ENCODE measurements around the gene PAPLN. TPM values are rescaled to one million over a fixed set of nuclear protein-coding genes. Genes with fewer than 3 reads are reported as not detected.

The PAPLN gene
- total RNA-seq, 1 donor from 2014 or later, result 58.0 TPM

GRCh38 chr14:73227812-73228781, 9.2 kb upstream of the PAPLN start:
- peak; percentile 74 for DNase-seq (ENCODE audit: extremely low read depth, low read depth, low spot score)

- DNase-seq (ENCODE audit: extremely low read depth, low read depth, low spot score), result no peak
Measured at GRCh38 chr14:73230051-73230450, 7.3 kb upstream of the PAPLN start.

DNA sequence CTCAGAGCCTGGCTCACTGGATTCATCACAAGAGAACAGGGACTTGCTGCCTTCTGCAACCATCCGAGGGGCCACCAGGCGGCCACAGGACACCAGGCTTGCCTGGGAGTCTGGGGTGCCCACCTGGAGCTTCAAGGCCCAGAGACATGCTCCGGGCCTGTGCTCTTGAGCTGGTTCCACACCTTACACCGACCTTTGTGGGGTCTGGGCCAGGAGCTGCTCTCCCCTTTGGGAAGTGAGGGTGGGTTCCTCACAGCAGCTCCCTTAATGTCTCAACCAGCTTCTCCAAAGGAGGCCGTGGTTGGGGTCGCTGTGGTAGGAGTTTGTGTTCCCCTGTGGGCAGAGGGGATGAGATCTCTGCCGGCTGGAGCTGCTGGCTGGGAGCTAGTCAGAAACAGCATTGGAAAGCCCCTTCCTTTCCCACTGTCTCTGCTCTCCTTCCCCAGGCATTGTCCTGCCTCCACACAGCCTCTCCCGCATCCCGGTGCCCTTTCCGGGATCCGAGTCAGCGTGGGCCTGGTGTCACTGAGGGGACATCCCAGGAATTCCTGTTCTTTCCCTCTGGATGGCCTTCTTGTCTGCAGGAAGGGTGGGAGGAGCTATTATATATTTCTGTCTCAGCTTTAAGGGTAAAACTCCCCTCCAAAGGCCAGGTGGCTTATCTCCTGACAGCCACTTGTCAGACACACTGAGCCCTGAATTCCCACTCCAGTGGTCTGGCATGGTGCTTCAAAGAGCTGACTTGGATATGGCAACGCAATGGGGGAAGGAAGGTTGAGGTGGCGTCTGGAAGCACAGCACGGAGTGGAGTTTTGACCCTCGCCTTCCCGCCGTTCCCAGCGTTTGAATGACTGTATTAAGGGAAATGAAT, 5.1 kb upstream of the PAPLN start:
- DNase-seq (ENCODE audit: extremely low read depth, low read depth, low spot score), result no peak

GRCh38 chr14:73232984-73233383, 4.3 kb upstream of the PAPLN start:
- DNase-seq (ENCODE audit: extremely low read depth, low read depth, low spot score), result no peak

GRCh38 chr14:73233564-73233963, 3.7 kb upstream of the PAPLN start:
- no peak for DNase-seq (ENCODE audit: extremely low read depth, low read depth, low spot score)

- no peak for DNase-seq (ENCODE audit: extremely low read depth, low read depth, low spot score)
Measured at GRCh38 chr14:73234029-73234428, 3.3 kb upstream of the PAPLN start.

DNA sequence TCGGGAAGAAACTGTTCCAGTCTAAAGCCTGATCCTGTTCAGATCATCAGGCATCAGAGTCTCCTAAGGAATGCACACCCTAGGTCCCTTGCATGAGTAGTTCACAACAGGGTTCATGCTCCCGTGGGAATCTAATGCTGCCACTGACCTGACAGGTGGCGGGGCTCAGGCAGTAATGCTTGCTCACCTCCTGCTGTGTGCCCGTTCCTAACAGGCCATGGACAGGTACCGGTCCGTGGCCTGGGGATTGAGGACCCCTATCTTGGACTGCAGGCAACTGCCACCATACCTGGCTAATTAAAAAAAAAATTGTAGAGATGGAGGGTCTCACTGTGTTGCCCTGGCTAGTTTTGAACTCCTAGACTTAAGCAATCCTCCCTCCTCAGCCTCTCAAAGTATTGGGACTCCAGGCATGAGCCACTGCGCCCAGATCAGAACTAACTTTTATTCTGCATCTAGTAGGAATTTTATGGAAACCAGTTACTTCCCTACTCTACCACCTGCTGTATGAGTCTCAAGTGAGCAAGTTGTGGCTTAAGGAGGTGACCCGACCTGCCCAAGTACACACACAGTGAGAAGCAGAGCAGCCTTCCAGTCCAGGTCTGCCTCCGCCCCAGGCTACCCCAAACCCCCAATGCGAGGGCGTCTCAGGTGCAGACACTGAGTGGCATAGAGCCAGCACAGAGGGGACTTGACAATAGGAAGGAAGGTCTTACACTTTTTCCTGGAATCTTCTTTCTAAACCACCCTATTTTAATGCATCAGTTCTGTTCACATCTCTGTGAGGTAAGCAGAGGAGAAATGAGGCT, 2.5 kb upstream of the PAPLN start:
- no peak for DNase-seq (ENCODE audit: extremely low read depth, low read depth, low spot score)

GRCh38 chr14:73235531-73236155, 1.7 kb upstream of the PAPLN start:
- DNase-seq (ENCODE audit: extremely low read depth, low read depth, low spot score), result no peak

DNA sequence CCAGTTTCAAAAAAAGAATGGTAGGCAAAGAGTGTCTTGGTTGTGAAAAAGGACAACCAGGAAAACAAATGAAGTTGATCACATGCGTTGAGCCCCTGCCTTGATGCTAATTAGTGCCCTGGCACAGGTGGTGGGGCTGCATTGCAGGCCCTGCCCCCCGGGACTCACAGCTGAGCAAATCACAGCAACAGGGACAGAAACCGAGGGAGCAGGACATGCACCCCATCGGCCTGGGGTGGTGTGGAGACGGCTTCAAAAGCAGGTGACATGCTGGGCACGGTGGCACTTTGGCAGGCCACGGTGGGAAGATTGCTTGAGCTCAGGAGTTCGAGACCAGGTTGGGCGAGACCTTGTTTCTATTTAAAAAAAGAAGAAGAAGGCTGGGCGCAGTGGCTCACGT, 1.1 kb upstream of the PAPLN start:
- DNase-seq (ENCODE audit: extremely low read depth, low read depth, low spot score), result no peak

DNA sequence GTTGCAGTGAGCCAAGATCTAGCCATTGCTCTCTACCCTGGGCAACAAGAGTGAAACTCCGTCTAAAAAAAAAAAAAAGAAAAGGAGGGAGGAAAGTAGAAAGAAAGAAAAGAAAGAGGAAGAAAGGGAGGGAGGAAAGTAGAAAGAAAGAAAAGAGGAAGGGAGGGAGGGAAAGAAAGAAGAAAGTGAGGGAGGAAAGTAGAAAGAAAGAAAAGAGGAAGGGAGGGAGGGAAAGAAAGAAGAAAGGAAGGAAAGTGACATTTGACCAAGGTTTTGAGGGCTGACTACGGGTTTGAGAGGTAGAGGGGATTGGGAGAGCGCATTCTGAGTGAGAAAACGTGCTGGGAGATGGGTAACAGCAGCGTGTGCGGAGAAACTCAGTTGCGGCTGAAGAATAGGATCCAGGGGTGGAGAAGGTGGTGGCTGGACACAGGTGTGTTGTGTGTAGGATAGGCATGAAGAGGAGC, 521 bp upstream of the PAPLN start:
- no peak for DNase-seq (ENCODE audit: extremely low read depth, low read depth, low spot score)

- no peak for DNase-seq (ENCODE audit: extremely low read depth, low read depth, low spot score)
Measured at GRCh38 chr14:73237786-73238423, 599 bp downstream of the PAPLN start.

GRCh38 chr14:73238424-73238852, 1.1 kb downstream of the PAPLN start:
- DNase-seq (ENCODE audit: extremely low read depth, low read depth, low spot score), result no peak

DNA sequence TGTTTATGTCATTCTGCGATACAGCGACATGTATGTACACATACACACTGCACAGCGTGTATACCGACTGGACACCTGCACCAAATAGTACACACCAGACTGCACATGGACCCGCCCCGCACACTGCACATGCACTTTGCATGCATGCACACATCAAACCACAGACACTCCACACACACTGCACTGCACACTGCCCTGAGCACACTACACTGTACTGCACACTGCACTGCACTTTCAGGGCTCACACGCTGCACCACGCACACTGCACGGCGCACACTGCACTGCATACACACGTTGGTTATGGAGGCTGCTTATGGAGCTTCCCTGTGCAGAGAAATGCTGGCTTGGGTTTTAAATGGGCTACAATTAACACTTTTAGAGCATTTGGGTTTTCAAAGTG, 1.6 kb downstream of the PAPLN start:
- DNase-seq (ENCODE audit: extremely low read depth, low read depth, low spot score), result no peak

DNA sequence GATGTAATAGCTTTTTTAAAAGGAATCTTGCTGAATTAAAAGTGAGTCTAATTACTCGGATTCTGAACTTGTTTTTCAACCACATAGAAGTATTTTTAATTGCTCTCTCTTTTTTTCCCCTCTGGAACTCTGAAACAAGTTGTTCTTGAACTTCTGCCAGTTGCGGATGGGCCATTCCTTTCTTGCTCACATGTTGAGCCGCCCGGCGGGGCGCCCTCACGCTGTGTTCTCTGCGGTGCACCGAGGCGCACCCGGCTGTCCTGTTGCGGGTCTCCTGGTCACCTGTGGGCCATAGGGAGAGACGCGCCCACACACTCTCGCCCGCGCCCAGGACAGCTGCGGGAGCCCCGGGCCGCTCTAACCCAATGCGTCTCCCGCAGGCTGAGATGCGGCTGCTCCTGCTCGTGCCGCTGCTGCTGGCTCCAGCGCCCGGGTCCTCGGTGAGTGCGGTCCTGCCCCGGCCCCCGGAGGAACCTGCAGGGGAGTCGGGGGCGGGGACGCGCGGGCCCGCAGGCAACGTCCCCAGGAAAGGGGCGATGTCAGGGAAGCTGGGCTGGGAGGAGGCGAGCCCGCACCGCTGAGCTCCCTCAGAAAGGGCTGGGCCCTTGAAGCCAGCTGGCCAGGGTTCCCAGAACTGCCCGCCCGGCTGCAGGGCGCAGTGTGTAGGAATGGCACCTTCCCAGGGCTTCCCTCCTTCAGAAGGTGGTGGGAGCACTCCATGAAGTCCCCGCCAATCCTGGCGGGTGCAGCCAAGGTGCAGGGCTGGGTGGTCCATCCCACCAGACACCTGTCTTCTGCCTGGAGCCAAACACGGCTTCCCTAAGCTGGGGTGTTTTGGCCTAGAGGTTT, 2.3 kb downstream of the PAPLN start:
- DNase-seq (ENCODE audit: extremely low read depth, low read depth, low spot score), result no peak

- no peak for DNase-seq (ENCODE audit: extremely low read depth, low read depth, low spot score)
Measured at GRCh38 chr14:73240816-73241480, 3.6 kb downstream of the PAPLN start.

- no peak for DNase-seq (ENCODE audit: extremely low read depth, low read depth, low spot score)
Measured at GRCh38 chr14:73241481-73242165, 4.3 kb downstream of the PAPLN start.

DNA sequence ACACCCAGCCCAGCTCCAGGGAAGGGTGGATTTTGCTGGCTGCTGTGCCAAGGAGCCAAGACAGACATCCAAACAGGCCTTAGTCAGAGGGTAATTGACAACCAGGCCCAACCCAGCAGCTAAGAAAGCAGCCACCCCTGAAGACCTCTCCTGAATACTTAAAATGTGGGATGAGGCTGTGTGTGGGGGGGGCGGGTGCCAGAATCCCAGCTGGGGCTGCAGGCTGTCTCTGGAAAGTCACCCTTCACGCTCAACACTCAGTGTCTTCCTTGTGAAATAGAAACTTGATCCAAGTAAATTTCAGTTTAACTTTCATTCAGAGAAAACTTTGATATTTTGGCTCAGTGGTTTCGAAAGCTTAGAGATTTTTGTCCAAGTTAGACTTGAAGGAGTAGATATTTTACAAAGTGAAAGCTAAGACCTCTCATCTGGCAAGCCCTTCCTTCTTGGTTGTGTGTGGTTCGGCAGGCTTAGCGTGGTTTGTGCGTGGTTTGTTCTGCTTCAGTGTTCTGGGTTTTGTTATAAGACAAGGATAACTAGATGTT, 5.1 kb downstream of the PAPLN start:
- DNase-seq (ENCODE audit: extremely low read depth, low read depth, low spot score), result no peak

All from glomerular endothelial cell (primary cell).